ENCODE measurements around the gene ZSWIM6. TPM values are rescaled to one million over a fixed set of nuclear protein-coding genes. Genes with fewer than 3 reads are reported as not detected.

The ZSWIM6 gene
- total and polyA plus RNA-seq, 12 donors, result 2.1 to 10.3 (median 6.7) TPM

- Histone ChIP-seq H3K27me3 (peaks cover 0 to 3% (median 0%) of the 10 kb centered on the region in 7 donors), H3K36me3 (no peaks in the 10 kb centered on the region), H3K4me3 (no peak overlapping the region), H3K9me3 (no peaks in the 10 kb centered on the region), H3K27ac (no peak overlapping the region), H3K4me1 (peaks cover 0 to 29% (median 6%) of the 10 kb centered on the region in 9 donors)
- ATAC-seq, result no peak
- no peak for DNase-seq
- 93 to 96% methylated on average over 3 of the region's 3 CpGs for WGBS, 2 donors
- TF ChIP-seq, protein P1, sequence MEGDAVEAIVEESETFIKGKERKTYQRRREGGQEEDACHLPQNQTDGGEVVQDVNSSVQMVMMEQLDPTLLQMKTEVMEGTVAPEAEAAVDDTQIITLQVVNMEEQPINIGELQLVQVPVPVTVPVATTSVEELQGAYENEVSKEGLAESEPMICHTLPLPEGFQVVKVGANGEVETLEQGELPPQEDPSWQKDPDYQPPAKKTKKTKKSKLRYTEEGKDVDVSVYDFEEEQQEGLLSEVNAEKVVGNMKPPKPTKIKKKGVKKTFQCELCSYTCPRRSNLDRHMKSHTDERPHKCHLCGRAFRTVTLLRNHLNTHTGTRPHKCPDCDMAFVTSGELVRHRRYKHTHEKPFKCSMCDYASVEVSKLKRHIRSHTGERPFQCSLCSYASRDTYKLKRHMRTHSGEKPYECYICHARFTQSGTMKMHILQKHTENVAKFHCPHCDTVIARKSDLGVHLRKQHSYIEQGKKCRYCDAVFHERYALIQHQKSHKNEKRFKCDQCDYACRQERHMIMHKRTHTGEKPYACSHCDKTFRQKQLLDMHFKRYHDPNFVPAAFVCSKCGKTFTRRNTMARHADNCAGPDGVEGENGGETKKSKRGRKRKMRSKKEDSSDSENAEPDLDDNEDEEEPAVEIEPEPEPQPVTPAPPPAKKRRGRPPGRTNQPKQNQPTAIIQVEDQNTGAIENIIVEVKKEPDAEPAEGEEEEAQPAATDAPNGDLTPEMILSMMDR (IDR thresholded peaks at IDR 0.05), result no peak
- intact Hi-C loops (cut with DNase I), result no loop called here
Observed at GRCh38 chr5:61307191-61307590, 24.9 kb upstream of the ZSWIM6 start.

- peaks cover 0 to 25% (median 6%) of the 10 kb centered on the region in 9 donors for H3K4me1 ChIP-seq
- peaks cover 0 to 3% (median 0%) of the 10 kb centered on the region in 7 donors for H3K27me3 ChIP-seq
- H3K4me3 ChIP-seq, result no peak overlapping the region
- no peak overlapping the region for H3K27ac ChIP-seq
- ATAC-seq (no peak), DNase-seq (no peak)
- 98% methylated on average over 1 of the region's 1 CpG for WGBS, 2 donors
- intact Hi-C loops (cut with DNase I), result no loop called here
- TF ChIP-seq, protein P1 (IDR thresholded peaks at IDR 0.05), result no peak
- H3K36me3 ChIP-seq, result no peaks in the 10 kb centered on the region
- H3K9me3 ChIP-seq, result no peaks in the 10 kb centered on the region
Observed at GRCh38 chr5:61307611-61308010, 24.4 kb upstream of the ZSWIM6 start.

GRCh38 chr5:61308712-61309111, 23.3 kb upstream of the ZSWIM6 start:
- no peak for DNase-seq
- WGBS, 2 donors, result 47 to 59% methylated on average over 1 of the region's 1 CpG
- no peak for ATAC-seq
- Histone ChIP-seq H3K36me3 (no peaks in the 10 kb centered on the region), H3K4me3 (no peak overlapping the region), H3K9me3 (no peaks in the 10 kb centered on the region), H3K4me1 (peaks cover 0 to 17% (median 3%) of the 10 kb centered on the region in 9 donors), H3K27ac (no peak overlapping the region), H3K27me3 (peaks cover 0 to 3% (median 0%) of the 10 kb centered on the region in 7 donors)
- intact Hi-C loops (cut with DNase I), result no loop called here
- TF ChIP-seq, protein P1 (IDR thresholded peaks at IDR 0.05), result no peak

DNA sequence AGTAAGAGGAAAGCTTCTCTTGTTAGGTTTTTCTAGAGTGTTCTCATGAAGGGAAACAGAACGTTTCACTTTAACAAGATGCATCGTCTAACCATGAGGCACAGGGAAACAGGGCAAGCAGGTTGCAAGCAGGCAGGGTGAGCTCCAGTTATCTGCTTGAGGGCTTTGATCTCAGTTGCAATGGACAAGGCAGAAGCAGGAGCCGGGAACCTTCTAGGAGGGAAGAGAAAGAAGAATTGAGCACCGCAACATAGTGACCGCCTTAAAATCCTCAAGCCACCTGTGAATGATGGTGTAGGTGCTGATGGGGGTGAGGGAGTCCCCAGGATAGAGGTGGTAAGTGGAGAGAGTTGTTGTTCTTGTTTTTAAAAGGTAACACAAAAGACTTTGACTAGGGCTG, 22.9 kb upstream of the ZSWIM6 start:
- Histone ChIP-seq H3K4me3 (no peak overlapping the region), H3K27me3 (peaks cover 0 to 3% (median 0%) of the 10 kb centered on the region in 7 donors), H3K27ac (no peak overlapping the region), H3K4me1 (peaks cover 0 to 18% (median under 1%) of the 10 kb centered on the region in 9 donors), H3K36me3 (no peaks in the 10 kb centered on the region), H3K9me3 (no peaks in the 10 kb centered on the region)
- intact Hi-C loops (cut with DNase I), result no loop called here
- WGBS, 2 donors, result 65 to 67% methylated on average over 5 of the region's 5 CpGs
- no peak for ATAC-seq
- TF ChIP-seq, protein P1 (IDR thresholded peaks at IDR 0.05), result no peak
- DNase-seq, result no peak

All from heart right ventricle (tissue), 16 donors.